IMR-90 (cell line): ENCODE data around the gene EBP. TPM values are rescaled to one million over a fixed set of nuclear protein-coding genes. Genes with fewer than 3 reads are reported as not detected.
A peak's percentile ranks its signal among the peaks of the same experiment; 100 is the strongest.

Source experiments
- ATAC-seq: fragments of 200-7000 bp; cut with Tn5 transposase; 2 replicates; pipeline ENCODE4 v1.9.1; 2020; ENCODE audit warnings: low read depth, mild to moderate bottlenecking, moderate library complexity
- BruUV-seq: library from RNA; stranded (reverse); fragments of 400-500 nt; replicated peaks from 2 replicates; lab custom pipeline; 2021; lab: Mats Ljungman, UMichigan
- CTCF ChIA-PET: fragments of 300-600 bp; formaldehyde crosslinking; extraction: SDS; loops from one replicate; lab custom pipeline; 2021; ENCODE audit warnings: antibody characterized with exemption; lab: Yijun Ruan, JAX
- POLR2A ChIA-PET: fragments of 300-600 bp; sonication (Branson Sonifier 250); formaldehyde crosslinking; loops from one replicate; lab custom pipeline; 2022; ENCODE audit warnings: antibody characterized with exemption; ENCODE audit not compliant: unreplicated experiment; lab: Charles Lee
- DNase-seq: peaks from one replicate; pipeline ENCODE4 v3.0.0; 2013
- H2AFZ ChIP-seq: replicated peaks from 2 replicates; pipeline ENCODE3; 2013; ENCODE audit warnings: low read length, mild to moderate bottlenecking; ENCODE audit not compliant: poor library complexity
- H2AK5ac ChIP-seq: 2 replicates; pipeline ENCODE4 v1.6.1; 2013; ENCODE audit warnings: low read depth, low read length, inconsistent platforms
- H2AK9ac ChIP-seq: replicated peaks from 2 replicates; pipeline ENCODE3; 2013; ENCODE audit warnings: mild to moderate bottlenecking, low read depth, low read length, moderate library complexity; ENCODE audit not compliant: poor library complexity
- H2BK120ac ChIP-seq: 2 replicates; pipeline ENCODE4 v1.6.1; 2013; ENCODE audit warnings: low read depth, low read length, inconsistent platforms
- H2BK15ac ChIP-seq: 3 replicates; pipeline ENCODE4 v1.6.1; 2013; ENCODE audit warnings: low read depth, low read length, inconsistent platforms
- H2BK20ac ChIP-seq: 2 replicates; pipeline ENCODE4 v1.6.1; 2013; ENCODE audit warnings: low read depth, mild to moderate bottlenecking, inconsistent platforms, low read length, moderate library complexity
- H2BK5ac ChIP-seq: 2 replicates; pipeline ENCODE4 v1.6.1; 2013; ENCODE audit warnings: mild to moderate bottlenecking, low read depth, low read length, inconsistent platforms; ENCODE audit not compliant: poor library complexity, severe bottlenecking
- H3K14ac ChIP-seq: replicated peaks from 2 replicates; pipeline ENCODE4 v1.6.1; 2013; ENCODE audit warnings: low read depth, low read length, inconsistent platforms
- H3K18ac ChIP-seq: 2 replicates; pipeline ENCODE4 v1.6.1; 2013; ENCODE audit warnings: low read depth, low read length, control low read depth
- H3K23ac ChIP-seq: 2 replicates; pipeline ENCODE4 v1.6.1; 2013; ENCODE audit warnings: low read depth, low read length, inconsistent platforms
- H3K27ac ChIP-seq: 2 replicates; pipeline ENCODE4 v1.5.1; 2013; ENCODE audit warnings: mild to moderate bottlenecking, control low read depth, low read length; ENCODE audit not compliant: insufficient read depth
- H3K27me3 ChIP-seq: 2 replicates; pipeline ENCODE4 v1.6.1; 2013; ENCODE audit warnings: low read length; ENCODE audit not compliant: control insufficient read depth, insufficient read depth
- H3K36me3 ChIP-seq: 2 replicates; pipeline ENCODE4 v1.6.1; 2013; ENCODE audit warnings: low read length, mixed read lengths; ENCODE audit not compliant: control insufficient read depth, insufficient read depth
- H3K4ac ChIP-seq: 2 replicates; pipeline ENCODE4 v1.6.1; 2013; ENCODE audit warnings: low read depth, low read length, inconsistent platforms
- H3K4me1 ChIP-seq: 2 replicates; pipeline ENCODE4 v1.6.1; 2013; ENCODE audit warnings: low read length, mixed read lengths; ENCODE audit not compliant: control insufficient read depth, insufficient read depth
- H3K4me2 ChIP-seq: 2 replicates; pipeline ENCODE4 v1.6.1; 2013; ENCODE audit warnings: low read depth, mild to moderate bottlenecking, control low read depth, low read length, moderate library complexity
- H3K4me3 ChIP-seq: 2 replicates; pipeline ENCODE4 v1.5.1; 2013; ENCODE audit warnings: low read depth, mild to moderate bottlenecking, control low read depth, low read length, moderate library complexity; ENCODE audit not compliant: insufficient read depth
- H3K56ac ChIP-seq: 2 replicates; pipeline ENCODE4 v1.6.1; 2013; ENCODE audit warnings: low read length, inconsistent platforms; ENCODE audit not compliant: insufficient read depth; ENCODE audit errors: extremely low read depth
- H3K79me1 ChIP-seq, 2 experiments: 2 replicates each; pipeline ENCODE4 v1.6.1; 2013; ENCODE audit warnings: low read length in 2 of 2, inconsistent platforms in 1 of 2, low read depth in 1 of 2
- H3K9ac ChIP-seq: 2 replicates; pipeline ENCODE4 v1.6.1; 2013; ENCODE audit warnings: low read depth, low read length, control low read depth
- H3K9me1 ChIP-seq: 2 replicates; pipeline ENCODE4 v1.6.1; 2013; ENCODE audit warnings: low read length, inconsistent platforms; ENCODE audit not compliant: insufficient read depth
- H3K9me3 ChIP-seq: 2 replicates; pipeline ENCODE4 v1.6.1; 2013; ENCODE audit warnings: low read length; ENCODE audit not compliant: control insufficient read depth, insufficient read depth
- H4K20me1 ChIP-seq: 2 replicates; pipeline ENCODE4 v1.6.1; 2013; ENCODE audit warnings: low read length, inconsistent platforms; ENCODE audit not compliant: insufficient read depth
- H4K5ac ChIP-seq: 2 replicates; pipeline ENCODE4 v1.6.1; 2013; ENCODE audit warnings: mild to moderate bottlenecking, low read depth, low read length, control low read depth
- H4K8ac ChIP-seq, 2 experiments: 2 replicates each; pipeline ENCODE4 v1.6.1; 2013; ENCODE audit warnings: low read depth in 2 of 2, low read length in 2 of 2, control low read depth in 1 of 2, inconsistent platforms in 1 of 2
- H4K91ac ChIP-seq: 2 replicates; pipeline ENCODE4 v1.6.1; 2013; ENCODE audit warnings: low read depth, low read length, inconsistent platforms; ENCODE audit not compliant: insufficient read depth
- BHLHE40 ChIP-seq: fragments of 150-350 bp; IDR thresholded peaks from 2 replicates; pipeline ENCODE4 v1.6.1; 2016; ENCODE audit warnings: mild to moderate bottlenecking, low read depth, low read length
- CEBPB ChIP-seq: IDR thresholded peaks from 2 replicates; pipeline ENCODE4 v1.6.1; 2012; ENCODE audit warnings: low read depth, low read length, improper control_type of control experiment
- CHD1 ChIP-seq: IDR thresholded peaks from 2 replicates; pipeline ENCODE4 v1.6.1; 2012; ENCODE audit warnings: low read depth, low read length, improper control_type of control experiment
- ELK1 ChIP-seq: fragments of 150-350 bp; IDR thresholded peaks from 2 replicates; pipeline ENCODE4 v1.6.1; 2016; ENCODE audit warnings: low read depth, mild to moderate bottlenecking, low read length, moderate library complexity, borderline replicate concordance
- FOS ChIP-seq: fragments of 150-350 bp; IDR thresholded peaks from 2 replicates; pipeline ENCODE4 v1.6.1; 2016; ENCODE audit warnings: low read depth, low read length
- MAFK ChIP-seq: IDR thresholded peaks from 2 replicates; pipeline ENCODE4 v1.6.1; 2012; ENCODE audit warnings: low read depth, low read length, improper control_type of control experiment
- MAZ ChIP-seq: IDR thresholded peaks from 2 replicates; pipeline ENCODE4 v1.6.1; 2012; ENCODE audit warnings: low read depth, mild to moderate bottlenecking, low read length, improper control_type of control experiment, moderate library complexity, borderline replicate concordance
- MXI1 ChIP-seq: IDR thresholded peaks from 2 replicates; pipeline ENCODE4 v1.6.1; 2012; ENCODE audit warnings: low read depth, mild to moderate bottlenecking, low read length, moderate library complexity, borderline replicate concordance
- NFE2L2 ChIP-seq: fragments of 150-350 bp; IDR thresholded peaks from 2 replicates; pipeline ENCODE4 v1.6.1; 2016; ENCODE audit warnings: low read depth, mild to moderate bottlenecking, low read length
- POLR2A ChIP-seq: IDR thresholded peaks from 2 replicates; pipeline ENCODE4 v1.6.1; 2012; ENCODE audit warnings: mild to moderate bottlenecking, low read depth, low read length
- RAD21 ChIP-seq: IDR thresholded peaks from 2 replicates; pipeline ENCODE4 v1.6.1; 2012; ENCODE audit warnings: low read length, improper control_type of control experiment
- RCOR1 ChIP-seq: IDR thresholded peaks from 2 replicates; pipeline ENCODE4 v1.6.1; 2012; ENCODE audit warnings: mild to moderate bottlenecking, low read length, improper control_type of control experiment; ENCODE audit not compliant: insufficient replicate concordance
- RFX5 ChIP-seq: IDR thresholded peaks from 2 replicates; pipeline ENCODE4 v1.8.0; 2012; ENCODE audit warnings: low read depth, mild to moderate bottlenecking, low read length, moderate library complexity
- SMC3 ChIP-seq: fragments of 150-350 bp; IDR thresholded peaks from 2 replicates; pipeline ENCODE4 v1.6.1; 2016; ENCODE audit warnings: low read depth, mild to moderate bottlenecking, antibody characterized with exemption, low read length, moderate library complexity
- USF2 ChIP-seq: fragments of 150-350 bp; IDR thresholded peaks from 2 replicates; pipeline ENCODE4 v1.6.1; 2017; ENCODE audit warnings: mild to moderate bottlenecking, antibody characterized with exemption, low read length, low read depth
- WGBS, 2 experiments: methylation state at CpG; one replicate each; pipeline versions ENCODE4 v1.1.5 to v1.1.7; 2013; ENCODE audit warnings: missing lambda C conversion rate in 2 of 2; ENCODE audit not compliant: insufficient read length in 1 of 2; ENCODE audit errors: extremely low coverage in 2 of 2; 5-methylcytosine and 5-hydroxymethylcytosine counted together
- dilution Hi-C: fragments of 300-500 bp; cut with HindIII; formaldehyde crosslinking; loops from one replicate; pipeline ENCODE4 v1.14.3; 2018; ENCODE audit warnings: low sequenced_read_pairs; ENCODE audit not compliant: unreplicated experiment
- in situ Hi-C: fragments of 300-500 bp; cut with MboI; formaldehyde crosslinking; loops from 3 replicates; pipeline ENCODE4 v1.14.3; 2019; ENCODE audit warnings: low sequenced_read_pairs, inconsistent platforms, mixed read lengths
- intact Hi-C: fragments of 100-400 bp; cut with micrococcal nuclease; formaldehyde crosslinking; loops from 2 replicates; pipeline ENCODE4 v1.10.0; 2022
- polyA plus RNA-seq, 3 experiments: library from polyadenylated mRNA; depleted of rRNA; stranded (reverse); fragments of >200 nt; gene quantifications; 2 replicates each; pipeline ENCODE4 v1.2.3, GENCODE V29; 2012; ENCODE audit warnings: low replicate concordance in 1 of 3
- total RNA-seq: library from RNA; depleted of rRNA; stranded (reverse); fragments of >200 nt; gene quantifications from 2 replicates; pipeline ENCODE4 v1.2.3, GENCODE V29; 2012

The EBP gene
- total and polyA plus RNA-seq, 2 of the 4 experiments (the other 2 are of a cell fraction): 39.4 to 78.9 TPM

GRCh38 chrX:48538641-48539344 is 17.2 kb downstream of the EBP start:
- Histone ChIP-seq H2AK5ac (no peak overlapping the region), H4K8ac (peak overlapping the region; percentile 43 to 96; a peak in 2 of 4 replicates), H2BK5ac (no peak overlapping the region), H3K4me3 (peak overlapping the region; percentile 89), H3K23ac (no peak overlapping the region), H3K9ac (peak overlapping the region; percentile 12; the same call in 1 of the 2 replicates), H3K56ac (no peak overlapping the region), H2BK20ac (no peak overlapping the region), H3K4me1 (no peaks in the 10 kb centered on the region), H3K27ac (peak overlapping the region; percentile 25; the same call in 1 of the 2 replicates), H2AFZ (peak overlapping the region; percentile 85), H2BK120ac (peak overlapping the region; percentile 70; the same call in 1 of the 2 replicates), H3K9me3 (no peaks in the 10 kb centered on the region), H4K20me1 (peaks cover 9% of the 10 kb centered on the region; the same call in 1 of the 2 replicates), H2AK9ac (no peak overlapping the region), H4K91ac (peak overlapping the region; percentile 49; the same call in 1 of the 2 replicates), H3K18ac (no peak overlapping the region), H2BK15ac (peak overlapping the region; percentile 27; the same call in 1 of the 3 replicates), H3K36me3 (peaks cover 2% of the 10 kb centered on the region), H3K79me1 (peaks cover 7 to 14% of the 10 kb centered on the region in 2 experiments; a peak in 3 of 4 replicates), H3K27me3 (no peaks in the 10 kb centered on the region), H3K4ac (peak overlapping the region; percentile 75), H3K9me1 (peaks cover 5% of the 10 kb centered on the region; the same call in 1 of the 2 replicates), H3K4me2 (0 out of 2 replicates have a peak overlapping the region, but pooled peaks have one; percentile 4), H4K5ac (peak overlapping the region; percentile 53; the same call in 1 of the 2 replicates), H3K14ac (no peak overlapping the region; the same call in 1 of the 2 replicates)
- ChIA-PET POLR2A (interaction anchor here (0.7 kb wide), 2 partner anchors 18 to 42 kb away, joined by 3 to 13 read pairs; no protein-coding TSS in a partner anchor), CTCF (interaction anchor here (0.7 kb wide), 1 partner anchor 11 kb away, joined by 8 read pairs; no protein-coding TSS in a partner anchor)
- no peak for ATAC-seq
- intact Hi-C loops: no loop called here
- dilution Hi-C loops: no loop called here
- no peak for DNase-seq
- in situ Hi-C loops: no loop called here
- BruUV-seq: no TSS peak
- WGBS, 2 experiments: 93% methylated on average over 11 of the region's 23 CpGs; no CpG with 5 or more reads in 1 of the 2 experiments
- no peak for TF ChIP-seq USF2
- no peak for TF ChIP-seq NFE2L2
- no peak for TF ChIP-seq MXI1
- TF ChIP-seq MAZ: no peak
- no peak for TF ChIP-seq RFX5
- no peak for TF ChIP-seq CHD1
- no peak for TF ChIP-seq RCOR1
- TF ChIP-seq CEBPB: no peak
- TF ChIP-seq ELK1: no peak
- TF ChIP-seq FOS: no peak
- no peak for TF ChIP-seq SMC3
- TF ChIP-seq RAD21: no peak
- TF ChIP-seq MAFK: no peak
- TF ChIP-seq BHLHE40: no peak
- no peak for TF ChIP-seq POLR2A
